ENCODE measurements around the gene RNF13. TPM values are rescaled to one million over a fixed set of nuclear protein-coding genes. Genes with fewer than 3 reads are reported as not detected.

RNF13 gene
- total RNA-seq, 1 experiment from 2014 or later = 28.9 TPM

DNA sequence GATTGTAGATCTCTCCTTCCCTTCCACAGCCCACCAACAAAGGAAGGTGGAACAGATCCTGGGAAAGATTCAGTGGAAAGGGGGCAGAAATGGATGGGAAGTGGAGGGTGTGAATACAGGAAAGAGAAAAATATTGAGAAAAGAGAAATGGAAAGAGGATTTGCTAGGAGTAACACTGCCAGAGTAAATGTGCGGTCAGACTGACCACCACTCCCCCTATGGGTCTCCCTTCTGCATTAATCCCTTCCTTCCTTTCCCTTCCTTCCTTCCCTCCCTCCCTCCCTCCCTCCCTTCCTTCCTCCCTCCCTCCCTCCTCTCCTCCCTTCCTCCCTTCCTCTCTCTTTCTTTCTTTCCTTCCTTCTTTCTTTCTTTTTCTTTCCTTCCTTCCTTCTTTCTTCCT is 48.7 kb upstream of the RNF13 start (continued):
- TF ChIP-seq KAT7 (CRISPR knock-in tag; IDR thresholded peaks at IDR 0.05; ENCODE audit: borderline replicate concordance) (no peak), CREB1 (CRISPR knock-in tag; IDR thresholded peaks at IDR 0.05) (no peak), HMGA2 (CRISPR knock-in tag; IDR thresholded peaks at IDR 0.05) (no peak), ZNF396 (CRISPR knock-in tag; IDR thresholded peaks at IDR 0.05; ENCODE audit: borderline replicate concordance) (no peak), ZNF219 (CRISPR knock-in tag; IDR thresholded peaks at IDR 0.05; ENCODE audit: borderline replicate concordance) (no peak), ETV6 (CRISPR knock-in tag; IDR thresholded peaks at IDR 0.05) (no peak)
- TF ChIP-seq, protein P1, sequence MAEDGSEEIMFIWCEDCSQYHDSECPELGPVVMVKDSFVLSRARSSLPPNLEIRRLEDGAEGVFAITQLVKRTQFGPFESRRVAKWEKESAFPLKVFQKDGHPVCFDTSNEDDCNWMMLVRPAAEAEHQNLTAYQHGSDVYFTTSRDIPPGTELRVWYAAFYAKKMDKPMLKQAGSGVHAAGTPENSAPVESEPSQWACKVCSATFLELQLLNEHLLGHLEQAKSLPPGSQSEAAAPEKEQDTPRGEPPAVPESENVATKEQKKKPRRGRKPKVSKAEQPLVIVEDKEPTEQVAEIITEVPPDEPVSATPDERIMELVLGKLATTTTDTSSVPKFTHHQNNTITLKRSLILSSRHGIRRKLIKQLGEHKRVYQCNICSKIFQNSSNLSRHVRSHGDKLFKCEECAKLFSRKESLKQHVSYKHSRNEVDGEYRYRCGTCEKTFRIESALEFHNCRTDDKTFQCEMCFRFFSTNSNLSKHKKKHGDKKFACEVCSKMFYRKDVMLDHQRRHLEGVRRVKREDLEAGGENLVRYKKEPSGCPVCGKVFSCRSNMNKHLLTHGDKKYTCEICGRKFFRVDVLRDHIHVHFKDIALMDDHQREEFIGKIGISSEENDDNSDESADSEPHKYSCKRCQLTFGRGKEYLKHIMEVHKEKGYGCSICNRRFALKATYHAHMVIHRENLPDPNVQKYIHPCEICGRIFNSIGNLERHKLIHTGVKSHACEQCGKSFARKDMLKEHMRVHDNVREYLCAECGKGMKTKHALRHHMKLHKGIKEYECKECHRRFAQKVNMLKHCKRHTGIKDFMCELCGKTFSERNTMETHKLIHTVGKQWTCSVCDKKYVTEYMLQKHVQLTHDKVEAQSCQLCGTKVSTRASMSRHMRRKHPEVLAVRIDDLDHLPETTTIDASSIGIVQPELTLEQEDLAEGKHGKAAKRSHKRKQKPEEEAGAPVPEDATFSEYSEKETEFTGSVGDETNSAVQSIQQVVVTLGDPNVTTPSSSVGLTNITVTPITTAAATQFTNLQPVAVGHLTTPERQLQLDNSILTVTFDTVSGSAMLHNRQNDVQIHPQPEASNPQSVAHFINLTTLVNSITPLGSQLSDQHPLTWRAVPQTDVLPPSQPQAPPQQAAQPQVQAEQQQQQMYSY (CRISPR knock-in tag; IDR thresholded peaks at IDR 0.05) = no peak
- TF ChIP-seq, protein P2, sequence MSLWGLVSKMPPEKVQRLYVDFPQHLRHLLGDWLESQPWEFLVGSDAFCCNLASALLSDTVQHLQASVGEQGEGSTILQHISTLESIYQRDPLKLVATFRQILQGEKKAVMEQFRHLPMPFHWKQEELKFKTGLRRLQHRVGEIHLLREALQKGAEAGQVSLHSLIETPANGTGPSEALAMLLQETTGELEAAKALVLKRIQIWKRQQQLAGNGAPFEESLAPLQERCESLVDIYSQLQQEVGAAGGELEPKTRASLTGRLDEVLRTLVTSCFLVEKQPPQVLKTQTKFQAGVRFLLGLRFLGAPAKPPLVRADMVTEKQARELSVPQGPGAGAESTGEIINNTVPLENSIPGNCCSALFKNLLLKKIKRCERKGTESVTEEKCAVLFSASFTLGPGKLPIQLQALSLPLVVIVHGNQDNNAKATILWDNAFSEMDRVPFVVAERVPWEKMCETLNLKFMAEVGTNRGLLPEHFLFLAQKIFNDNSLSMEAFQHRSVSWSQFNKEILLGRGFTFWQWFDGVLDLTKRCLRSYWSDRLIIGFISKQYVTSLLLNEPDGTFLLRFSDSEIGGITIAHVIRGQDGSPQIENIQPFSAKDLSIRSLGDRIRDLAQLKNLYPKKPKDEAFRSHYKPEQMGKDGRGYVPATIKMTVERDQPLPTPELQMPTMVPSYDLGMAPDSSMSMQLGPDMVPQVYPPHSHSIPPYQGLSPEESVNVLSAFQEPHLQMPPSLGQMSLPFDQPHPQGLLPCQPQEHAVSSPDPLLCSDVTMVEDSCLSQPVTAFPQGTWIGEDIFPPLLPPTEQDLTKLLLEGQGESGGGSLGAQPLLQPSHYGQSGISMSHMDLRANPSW (CRISPR knock-in tag; conservative IDR thresholded peaks at IDR 0.05; ENCODE audit: low read depth) = no peak

DNA sequence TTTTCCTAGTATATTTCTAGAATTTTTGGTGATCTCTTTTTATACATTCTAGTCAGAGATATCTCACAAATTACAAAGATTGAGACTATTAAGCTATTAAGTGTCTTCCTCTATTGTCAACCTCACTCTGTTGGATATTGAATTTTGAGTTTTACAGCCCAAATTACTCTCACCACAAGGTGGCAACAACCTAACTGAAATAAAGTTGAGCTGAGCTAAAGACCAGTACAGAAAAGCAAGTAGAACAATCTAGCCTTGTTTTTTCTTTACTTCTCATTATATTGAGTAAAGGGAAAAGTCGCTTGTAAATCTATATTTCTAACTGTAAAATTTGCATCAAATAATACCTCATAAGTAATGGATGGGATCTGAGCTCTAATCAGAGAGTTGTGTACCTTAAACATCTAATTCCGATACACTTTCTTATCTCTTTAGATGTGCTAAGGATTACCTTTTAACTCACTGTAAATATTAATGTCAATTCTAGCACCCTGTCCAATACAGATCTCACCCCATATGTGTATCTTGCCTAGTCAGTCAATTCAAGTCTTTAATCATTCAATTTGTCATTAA is 47.2 kb upstream of the RNF13 start:
- ATAC-seq = peak; percentile 36; the same call in 1 of the 2 replicates
- H3K36me3 Mint-ChIP-seq = no peaks in the 10 kb centered on the region
- ChIA-PET CTCF (interaction anchor here (0.6 to 3.9 kb wide), 25 partner anchors 9 to 461 kb away, joined by 3 to 80 read pairs (median 4); partner anchors contain the start of gene COMMD2), POLR2A (no interaction called here)
- no peaks in the 10 kb centered on the region for H3K9me3 Mint-ChIP-seq
- no peak overlapping the region for H3K4me3 Mint-ChIP-seq
- TF ChIP-seq RORB (CRISPR knock-in tag; IDR thresholded peaks at IDR 0.05) (no peak), NR2C2 (CRISPR knock-in tag; IDR thresholded peaks at IDR 0.05) (no peak), MYBL2 (CRISPR knock-in tag; IDR thresholded peaks at IDR 0.05) (no peak), GABPB1 (CRISPR knock-in tag; IDR thresholded peaks at IDR 0.05) (no peak), SOX15 (CRISPR knock-in tag; IDR thresholded peaks at IDR 0.05) (no peak), NFATC4 (CRISPR knock-in tag; IDR thresholded peaks at IDR 0.05) (no peak), JUN (CRISPR knock-in tag; IDR thresholded peaks at IDR 0.05) (no peak), CBFB (CRISPR knock-in tag; IDR thresholded peaks at IDR 0.05; ENCODE audit: low read depth) (no peak), OVOL2 (CRISPR knock-in tag; IDR thresholded peaks at IDR 0.05; ENCODE audit: borderline replicate concordance) (no peak)
- TF ChIP-seq, protein P3, sequence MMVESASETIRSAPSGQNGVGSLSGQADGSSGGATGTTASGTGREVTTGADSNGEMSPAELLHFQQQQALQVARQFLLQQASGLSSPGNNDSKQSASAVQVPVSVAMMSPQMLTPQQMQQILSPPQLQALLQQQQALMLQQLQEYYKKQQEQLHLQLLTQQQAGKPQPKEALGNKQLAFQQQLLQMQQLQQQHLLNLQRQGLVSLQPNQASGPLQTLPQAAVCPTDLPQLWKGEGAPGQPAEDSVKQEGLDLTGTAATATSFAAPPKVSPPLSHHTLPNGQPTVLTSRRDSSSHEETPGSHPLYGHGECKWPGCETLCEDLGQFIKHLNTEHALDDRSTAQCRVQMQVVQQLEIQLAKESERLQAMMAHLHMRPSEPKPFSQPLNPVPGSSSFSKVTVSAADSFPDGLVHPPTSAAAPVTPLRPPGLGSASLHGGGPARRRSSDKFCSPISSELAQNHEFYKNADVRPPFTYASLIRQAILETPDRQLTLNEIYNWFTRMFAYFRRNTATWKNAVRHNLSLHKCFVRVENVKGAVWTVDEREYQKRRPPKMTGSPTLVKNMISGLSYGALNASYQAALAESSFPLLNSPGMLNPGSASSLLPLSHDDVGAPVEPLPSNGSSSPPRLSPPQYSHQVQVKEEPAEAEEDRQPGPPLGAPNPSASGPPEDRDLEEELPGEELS (CRISPR knock-in tag; IDR thresholded peaks at IDR 0.05) = no peak
- TF ChIP-seq, protein P4, sequence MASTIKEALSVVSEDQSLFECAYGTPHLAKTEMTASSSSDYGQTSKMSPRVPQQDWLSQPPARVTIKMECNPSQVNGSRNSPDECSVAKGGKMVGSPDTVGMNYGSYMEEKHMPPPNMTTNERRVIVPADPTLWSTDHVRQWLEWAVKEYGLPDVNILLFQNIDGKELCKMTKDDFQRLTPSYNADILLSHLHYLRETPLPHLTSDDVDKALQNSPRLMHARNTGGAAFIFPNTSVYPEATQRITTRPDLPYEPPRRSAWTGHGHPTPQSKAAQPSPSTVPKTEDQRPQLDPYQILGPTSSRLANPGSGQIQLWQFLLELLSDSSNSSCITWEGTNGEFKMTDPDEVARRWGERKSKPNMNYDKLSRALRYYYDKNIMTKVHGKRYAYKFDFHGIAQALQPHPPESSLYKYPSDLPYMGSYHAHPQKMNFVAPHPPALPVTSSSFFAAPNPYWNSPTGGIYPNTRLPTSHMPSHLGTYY (CRISPR knock-in tag; IDR thresholded peaks at IDR 0.05) = no peak
- TF ChIP-seq, protein P5, sequence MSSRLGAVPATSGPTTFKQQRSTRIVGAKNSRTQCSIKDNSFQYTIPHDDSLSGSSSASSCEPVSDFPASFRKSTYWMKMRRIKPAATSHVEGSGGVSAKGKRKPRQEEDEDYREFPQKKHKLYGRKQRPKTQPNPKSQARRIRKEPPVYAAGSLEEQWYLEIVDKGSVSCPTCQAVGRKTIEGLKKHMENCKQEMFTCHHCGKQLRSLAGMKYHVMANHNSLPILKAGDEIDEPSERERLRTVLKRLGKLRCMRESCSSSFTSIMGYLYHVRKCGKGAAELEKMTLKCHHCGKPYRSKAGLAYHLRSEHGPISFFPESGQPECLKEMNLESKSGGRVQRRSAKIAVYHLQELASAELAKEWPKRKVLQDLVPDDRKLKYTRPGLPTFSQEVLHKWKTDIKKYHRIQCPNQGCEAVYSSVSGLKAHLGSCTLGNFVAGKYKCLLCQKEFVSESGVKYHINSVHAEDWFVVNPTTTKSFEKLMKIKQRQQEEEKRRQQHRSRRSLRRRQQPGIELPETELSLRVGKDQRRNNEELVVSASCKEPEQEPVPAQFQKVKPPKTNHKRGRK (CRISPR knock-in tag; IDR thresholded peaks at IDR 0.05; ENCODE audit: borderline replicate concordance) = no peak
- TF ChIP-seq, protein P6, sequence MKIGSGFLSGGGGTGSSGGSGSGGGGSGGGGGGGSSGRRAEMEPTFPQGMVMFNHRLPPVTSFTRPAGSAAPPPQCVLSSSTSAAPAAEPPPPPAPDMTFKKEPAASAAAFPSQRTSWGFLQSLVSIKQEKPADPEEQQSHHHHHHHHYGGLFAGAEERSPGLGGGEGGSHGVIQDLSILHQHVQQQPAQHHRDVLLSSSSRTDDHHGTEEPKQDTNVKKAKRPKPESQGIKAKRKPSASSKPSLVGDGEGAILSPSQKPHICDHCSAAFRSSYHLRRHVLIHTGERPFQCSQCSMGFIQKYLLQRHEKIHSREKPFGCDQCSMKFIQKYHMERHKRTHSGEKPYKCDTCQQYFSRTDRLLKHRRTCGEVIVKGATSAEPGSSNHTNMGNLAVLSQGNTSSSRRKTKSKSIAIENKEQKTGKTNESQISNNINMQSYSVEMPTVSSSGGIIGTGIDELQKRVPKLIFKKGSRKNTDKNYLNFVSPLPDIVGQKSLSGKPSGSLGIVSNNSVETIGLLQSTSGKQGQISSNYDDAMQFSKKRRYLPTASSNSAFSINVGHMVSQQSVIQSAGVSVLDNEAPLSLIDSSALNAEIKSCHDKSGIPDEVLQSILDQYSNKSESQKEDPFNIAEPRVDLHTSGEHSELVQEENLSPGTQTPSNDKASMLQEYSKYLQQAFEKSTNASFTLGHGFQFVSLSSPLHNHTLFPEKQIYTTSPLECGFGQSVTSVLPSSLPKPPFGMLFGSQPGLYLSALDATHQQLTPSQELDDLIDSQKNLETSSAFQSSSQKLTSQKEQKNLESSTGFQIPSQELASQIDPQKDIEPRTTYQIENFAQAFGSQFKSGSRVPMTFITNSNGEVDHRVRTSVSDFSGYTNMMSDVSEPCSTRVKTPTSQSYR (CRISPR knock-in tag; IDR thresholded peaks at IDR 0.05) = no peak
- no peaks in the 10 kb centered on the region for H3K4me1 Mint-ChIP-seq
- no peaks in the 10 kb centered on the region; the same call in none of the 2 replicates for H3K27me3 Mint-ChIP-seq (ENCODE audit: low read depth)
- H3K27ac Mint-ChIP-seq = no peak overlapping the region
- no peak for DNase-seq (ENCODE audit: low spot score)

Data from WTC11 (cell line).